Fibroblast of skin of scalp (primary cell): ENCODE measurements around the gene TAF8.

ENCODE experiments used
- DNase-seq: peaks from one replicate; pipeline ENCODE4 v3.0.0-alpha.2; 2013

TAF8 gene

DNA sequence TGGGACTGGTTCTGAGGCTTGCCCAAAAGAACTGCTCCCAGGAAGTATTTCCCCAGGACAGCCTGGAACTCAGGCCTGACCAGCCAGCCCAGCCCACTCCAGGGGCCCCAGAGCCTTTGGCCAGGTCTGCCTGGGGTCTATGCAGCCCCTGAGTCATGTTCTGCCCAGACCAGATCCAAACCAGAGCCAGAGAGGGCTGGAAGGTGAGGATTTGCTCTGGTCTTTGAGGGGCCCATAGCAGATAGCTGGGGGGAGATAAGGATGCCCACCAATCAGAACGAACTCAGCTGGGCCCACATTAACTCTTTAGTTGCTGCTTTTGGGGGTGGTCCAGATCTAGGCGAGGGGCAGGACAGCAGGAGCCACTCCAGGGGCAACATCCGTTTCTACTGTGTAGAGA is 75.3 kb downstream of the TAF8 start:
- no peak for DNase-seq

DNA sequence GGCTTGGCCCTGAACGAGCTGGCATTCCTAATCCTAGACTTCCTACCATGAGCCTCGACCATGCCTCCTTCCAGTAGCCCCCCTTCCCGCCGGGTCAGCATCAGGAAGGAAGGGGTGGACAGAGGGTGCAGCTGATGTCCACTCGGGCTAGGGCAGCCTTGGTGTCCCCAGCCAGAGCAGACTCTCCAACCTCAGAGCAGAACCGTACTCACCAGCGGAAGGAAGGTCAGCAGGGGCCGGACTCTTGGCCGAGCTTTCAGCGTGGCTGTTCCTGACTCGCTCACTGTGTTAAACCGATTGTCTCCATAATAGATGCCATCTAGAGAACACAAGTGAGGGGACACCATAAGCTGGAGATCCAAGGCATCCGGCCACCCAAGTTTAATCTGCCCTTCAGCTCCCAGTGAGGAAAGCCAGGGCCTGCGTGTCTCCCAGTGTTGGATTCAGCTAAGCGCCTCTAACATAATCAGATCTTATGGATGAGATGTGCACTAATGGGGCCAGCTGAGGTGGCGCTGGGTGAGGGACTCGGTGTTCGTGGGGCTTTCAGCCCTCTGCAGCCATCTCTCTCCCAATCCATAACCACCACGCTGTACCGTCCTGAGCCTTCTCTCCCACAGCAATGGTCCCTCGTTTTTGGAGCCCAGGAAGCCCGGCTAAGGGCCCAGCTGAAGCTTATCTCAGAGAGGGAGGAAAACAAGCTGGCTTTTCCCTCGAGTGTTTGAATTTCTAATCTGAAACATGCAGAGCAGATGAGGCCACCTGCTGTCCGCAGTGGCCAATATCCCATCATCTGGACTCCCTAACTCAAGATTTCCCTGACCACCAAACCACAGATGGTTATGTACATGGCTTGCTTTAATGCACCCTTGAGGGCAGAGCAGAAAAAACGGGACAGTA is 78.4 kb downstream of the TAF8 start:
- no peak for DNase-seq

DNA sequence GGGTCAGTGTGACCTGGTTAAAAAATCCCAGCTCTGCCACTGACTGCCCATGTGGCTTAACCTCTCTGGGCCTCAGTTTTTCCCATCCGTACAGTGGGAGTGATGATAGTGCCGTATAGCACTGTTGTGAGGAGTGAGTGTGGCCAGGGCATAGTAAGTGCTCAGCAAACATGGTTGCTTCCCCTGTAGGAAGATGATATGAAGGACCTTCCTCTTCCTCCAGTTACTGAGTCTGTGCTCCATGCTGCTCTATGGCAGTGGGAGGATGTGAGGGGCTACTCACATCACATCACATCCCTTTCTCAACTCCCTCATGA is 79.0 kb downstream of the TAF8 start:
- no peak for DNase-seq

DNA sequence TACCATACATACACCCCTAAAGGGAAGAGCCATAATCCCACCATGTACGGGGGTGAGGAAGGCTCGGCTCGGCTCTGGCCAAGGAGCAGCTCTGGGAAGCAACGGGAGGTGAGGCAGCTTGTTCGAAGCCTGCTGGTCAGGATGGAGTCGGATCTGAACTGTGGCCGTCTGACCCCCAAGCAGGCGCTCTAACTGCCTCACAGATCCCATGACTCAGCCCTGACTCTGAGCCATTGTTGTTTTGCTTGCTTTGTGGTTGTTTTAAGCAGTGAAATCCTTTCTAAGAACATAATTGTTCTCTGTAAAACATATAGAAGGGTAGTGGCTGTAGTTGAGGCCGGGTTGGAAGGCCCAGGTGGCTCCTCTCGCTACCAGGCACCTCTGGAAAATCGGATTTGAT is 81.2 kb downstream of the TAF8 start:
- peak; percentile 56 for DNase-seq

DNA sequence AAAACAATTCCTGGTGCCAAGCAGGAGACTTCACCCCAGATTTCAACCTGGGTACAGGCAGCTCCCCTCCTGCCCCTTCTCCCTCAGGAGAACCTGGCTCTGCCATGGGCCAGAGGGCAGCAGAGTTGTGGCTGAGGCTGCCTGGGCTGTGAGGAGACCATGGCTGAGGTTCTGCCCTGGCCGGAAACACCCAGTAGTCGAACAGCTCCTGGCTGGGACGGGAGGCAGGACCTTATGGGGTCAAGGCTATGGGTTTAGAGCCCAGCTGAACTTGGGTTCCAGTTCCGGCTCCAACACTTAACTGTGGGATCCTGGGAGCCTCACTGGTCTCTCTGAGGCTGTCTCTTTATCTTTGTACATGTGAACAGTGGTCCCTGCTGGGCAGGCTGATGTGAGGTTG is 83.6 kb downstream of the TAF8 start:
- DNase-seq = no peak

DNA sequence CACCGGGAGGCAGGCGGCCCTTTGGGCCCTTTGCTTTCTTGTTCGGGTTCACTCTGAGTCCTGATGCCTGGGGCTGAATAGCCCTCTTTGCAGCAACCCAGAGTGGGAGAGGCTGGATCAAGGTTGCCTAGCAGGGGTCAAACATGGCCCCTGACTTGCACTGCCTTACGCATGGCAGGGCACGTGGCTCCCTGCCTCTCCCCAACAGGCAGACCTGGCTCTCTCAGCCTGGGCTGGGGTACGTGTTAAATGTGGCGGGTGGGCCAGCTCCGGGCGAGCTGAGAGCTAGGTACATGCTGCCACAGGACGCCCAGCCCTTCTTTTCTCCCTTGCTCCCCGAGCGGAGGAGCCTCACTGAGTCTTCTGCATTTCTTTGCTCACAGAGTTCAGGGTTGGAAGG is 84.8 kb downstream of the TAF8 start:
- DNase-seq = no peak

DNA sequence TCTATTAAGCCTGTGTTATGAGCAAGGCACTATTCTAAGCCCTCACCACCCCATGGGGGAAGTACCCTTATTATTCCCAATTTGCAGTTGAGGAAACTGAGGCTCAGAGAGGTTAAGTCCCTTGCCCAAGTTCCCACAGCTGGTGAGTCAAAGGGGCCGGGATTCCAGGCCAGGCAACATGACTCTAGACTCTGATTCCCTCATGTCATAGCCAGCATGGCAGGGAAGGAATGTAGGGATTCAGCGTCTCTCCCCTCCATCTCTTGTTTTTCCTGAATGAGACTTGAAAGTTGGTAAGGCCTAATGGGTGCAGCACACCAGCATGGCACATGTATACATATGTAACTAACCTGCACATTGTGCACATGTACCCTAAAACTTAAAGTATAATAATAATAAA is 85.4 kb downstream of the TAF8 start:
- peak; percentile 22 for DNase-seq

DNA sequence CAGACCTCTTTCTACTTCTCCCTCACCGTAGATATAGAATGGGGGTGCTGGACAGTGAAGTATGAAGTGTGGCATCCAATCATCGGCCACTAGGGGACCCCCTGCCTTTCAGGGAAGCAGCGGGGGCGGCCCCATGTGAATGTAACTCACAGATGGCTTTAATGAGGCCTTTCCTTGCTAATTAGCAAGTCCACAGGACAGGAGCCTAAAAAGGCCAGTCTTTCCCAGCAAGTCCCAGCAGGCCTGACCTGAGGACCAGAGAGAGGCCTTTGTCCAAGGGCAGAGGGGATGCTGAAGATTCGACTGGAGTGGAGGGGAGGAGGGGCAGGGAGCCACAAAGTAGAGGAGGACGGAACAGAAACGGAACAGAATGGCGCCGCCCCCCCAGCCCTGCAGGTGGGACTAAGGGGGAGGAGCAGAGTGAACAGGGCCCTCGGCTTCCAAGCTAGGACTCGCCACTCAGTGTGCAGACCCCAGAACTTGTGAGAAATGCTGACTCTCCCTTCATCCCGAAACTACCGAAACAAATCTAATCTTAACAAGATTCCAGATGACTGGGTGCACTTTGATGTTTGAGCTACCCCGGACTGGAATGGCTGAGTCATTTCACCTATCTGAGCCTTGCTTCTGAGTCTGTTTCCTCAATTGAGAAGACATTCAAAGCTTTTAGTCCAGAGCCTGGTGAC is 86.3 kb downstream of the TAF8 start:
- DNase-seq = peak; percentile 45
